H9 (cell line): ENCODE measurements around the gene RGS14. TPM values are rescaled to one million over a fixed set of nuclear protein-coding genes. Genes with fewer than 3 reads are reported as not detected.

Source experiments
- DNase-seq: peaks from one replicate; pipeline ENCODE4 v3.0.0-alpha.2; 2017
- H2AFZ ChIP-seq: one replicate; pipeline ENCODE4 v1.6.1; 2013; ENCODE audit warnings: mild to moderate bottlenecking, low read length, control low read depth, moderate library complexity
- H2AK5ac ChIP-seq: 2 replicates; pipeline ENCODE4 v1.6.1; 2013; ENCODE audit warnings: low read length, control low read depth, mixed read lengths; ENCODE audit not compliant: insufficient read length
- H2BK120ac ChIP-seq: one replicate; pipeline ENCODE4 v1.6.1; 2013; ENCODE audit warnings: low read depth, mild to moderate bottlenecking, low read length, control low read depth, inconsistent platforms; ENCODE audit not compliant: poor library complexity, severe bottlenecking
- H2BK12ac ChIP-seq: 2 replicates; pipeline ENCODE4 v1.6.1; 2013; ENCODE audit warnings: low read length, control low read depth, mixed read lengths, low read depth; ENCODE audit not compliant: insufficient read length
- H2BK15ac ChIP-seq: 2 replicates; pipeline ENCODE4 v1.6.1; 2013; ENCODE audit warnings: low read depth, low read length, control low read depth
- H2BK20ac ChIP-seq: one replicate; pipeline ENCODE4 v1.6.1; 2013; ENCODE audit warnings: low read depth, mild to moderate bottlenecking, low read length, control low read depth, inconsistent platforms; ENCODE audit not compliant: poor library complexity, severe bottlenecking
- H2BK5ac ChIP-seq: 2 replicates; pipeline ENCODE4 v1.6.1; 2013; ENCODE audit warnings: low read length, control low read depth, mixed read lengths; ENCODE audit not compliant: insufficient read length
- H3K14ac ChIP-seq: 2 replicates; pipeline ENCODE4 v1.6.1; 2013; ENCODE audit warnings: low read length, control low read depth; ENCODE audit not compliant: insufficient read depth
- H3K18ac ChIP-seq: 2 replicates; pipeline ENCODE4 v1.6.1; 2013; ENCODE audit warnings: low read depth, mild to moderate bottlenecking, mixed read lengths, low read length, control low read depth; ENCODE audit not compliant: insufficient read length
- H3K23ac ChIP-seq: 2 replicates; pipeline ENCODE4 v1.6.1; 2013; ENCODE audit warnings: low read length, control low read depth, mixed read lengths, low read depth; ENCODE audit not compliant: insufficient read length
- H3K23me2 ChIP-seq: 2 replicates; pipeline ENCODE4 v1.6.1; 2013; ENCODE audit warnings: low read depth, mild to moderate bottlenecking, mixed read lengths, low read length, control low read depth; ENCODE audit not compliant: insufficient read length, poor library complexity, severe bottlenecking
- H3K27ac ChIP-seq: 2 replicates; pipeline ENCODE4 v1.5.1; 2013; ENCODE audit warnings: low read length, control low read depth, mixed read lengths, low read depth; ENCODE audit not compliant: insufficient read length
- H3K27me3 ChIP-seq: 2 replicates; pipeline ENCODE4 v1.6.1; 2013; ENCODE audit warnings: low read length, control low read depth, inconsistent platforms; ENCODE audit not compliant: insufficient read depth
- H3K4ac ChIP-seq: 2 replicates; pipeline ENCODE4 v1.6.1; 2013; ENCODE audit warnings: low read depth, mild to moderate bottlenecking, control low read depth, inconsistent platforms, low read length, moderate library complexity
- H3K4me1 ChIP-seq: 2 replicates; pipeline ENCODE4 v1.6.1; 2013; ENCODE audit warnings: low read length, control low read depth, inconsistent platforms; ENCODE audit not compliant: insufficient read depth
- H3K4me2 ChIP-seq: 2 replicates; pipeline ENCODE4 v1.6.1; 2013; ENCODE audit warnings: low read length, control low read depth, mixed read lengths; ENCODE audit not compliant: insufficient read length, insufficient read depth
- H3K56ac ChIP-seq: 2 replicates; pipeline ENCODE4 v1.6.1; 2013; ENCODE audit warnings: low read depth, mild to moderate bottlenecking, mixed read lengths, low read length, control low read depth; ENCODE audit not compliant: insufficient read length
- H3K79me1 ChIP-seq: 2 replicates; pipeline ENCODE4 v1.6.1; 2013; ENCODE audit warnings: low read depth, mild to moderate bottlenecking, moderate library complexity, low read length, control low read depth, inconsistent platforms; ENCODE audit not compliant: insufficient read depth, poor library complexity, severe bottlenecking
- H3K79me2 ChIP-seq: 2 replicates; pipeline ENCODE4 v1.6.1; 2013; ENCODE audit warnings: low read length, control low read depth, inconsistent platforms; ENCODE audit not compliant: insufficient read depth
- H3K9ac ChIP-seq: 2 replicates; pipeline ENCODE4 v1.6.1; 2013; ENCODE audit warnings: low read length, control low read depth, mixed read lengths; ENCODE audit not compliant: insufficient read length; ENCODE audit errors: extremely low read depth
- H3K9me3 ChIP-seq: one replicate; pipeline ENCODE4 v1.6.1; 2013; ENCODE audit warnings: low read depth, low read length, inconsistent platforms; ENCODE audit not compliant: control insufficient read depth
- H3T11ph ChIP-seq: one replicate; pipeline ENCODE4 v1.6.1; 2013; ENCODE audit warnings: mild to moderate bottlenecking, low read length, control low read depth, inconsistent platforms
- H4K20me1 ChIP-seq: one replicate; pipeline ENCODE4 v1.6.1; 2013; ENCODE audit not compliant: control insufficient read depth, insufficient read length, insufficient read depth
- H4K5ac ChIP-seq: 2 replicates; pipeline ENCODE4 v1.6.1; 2013; ENCODE audit warnings: low read depth, mild to moderate bottlenecking, mixed read lengths, low read length, control low read depth; ENCODE audit not compliant: insufficient read length
- H4K8ac ChIP-seq: replicated peaks from 2 replicates; pipeline ENCODE4 v1.6.1; 2013; ENCODE audit warnings: low read length, control low read depth, mixed read lengths, low read depth; ENCODE audit not compliant: insufficient read length
- H4K91ac ChIP-seq: 2 replicates; pipeline ENCODE4 v1.6.1; 2013; ENCODE audit warnings: low read depth, mild to moderate bottlenecking, moderate library complexity, mixed read lengths, low read length, control low read depth; ENCODE audit not compliant: insufficient read length
- H3K27ac Mint-ChIP-seq, 3 experiments: 2 replicates in 2 of 3; 3 replicates in 1 of 3; pipeline ENCODE4 v1.8.0; 2020 to 2021; ENCODE audit warnings: mixed read lengths in 3 of 3, mild to moderate bottlenecking in 1 of 3, moderate library complexity in 1 of 3
- H3K27me3 Mint-ChIP-seq: 2 replicates; pipeline ENCODE4 v1.8.0; 2021; ENCODE audit warnings: low read depth, mild to moderate bottlenecking, moderate library complexity, mixed read lengths
- H3K36me3 Mint-ChIP-seq, 3 experiments: 2 replicates in 2 of 3; 3 replicates in 1 of 3; pipeline ENCODE4 v1.8.0; 2020 to 2021; ENCODE audit warnings: low read depth in 3 of 3, mixed read lengths in 3 of 3; ENCODE audit not compliant: insufficient read depth in 1 of 3
- H3K4me1 Mint-ChIP-seq, 2 experiments: 2 replicates each; pipeline ENCODE4 v1.8.0; 2020; ENCODE audit warnings: mixed read lengths in 2 of 2
- H3K4me3 Mint-ChIP-seq, 2 experiments: 2 replicates in 1 of 2; 3 replicates in 1 of 2; pipeline ENCODE4 v1.8.0; 2020 to 2021; ENCODE audit warnings: mild to moderate bottlenecking in 2 of 2, mixed read lengths in 2 of 2, moderate library complexity in 1 of 2
- H3K9me3 Mint-ChIP-seq, 2 experiments: 2 replicates in 1 of 2; 3 replicates in 1 of 2; pipeline ENCODE4 v1.8.0; 2020; ENCODE audit warnings: mild to moderate bottlenecking in 2 of 2, mixed read lengths in 2 of 2, moderate library complexity in 1 of 2
- CTCF ChIP-seq: fragments of 200-600 bp; sonication (generic); conservative IDR thresholded peaks from 3 replicates; pipeline ENCODE4 v1.8.0; 2021; ENCODE audit warnings: antibody characterized with exemption, mild to moderate bottlenecking
- WGBS: extraction: QIAGEN DNeasy Blood & Tissue Kit; methylation state at CpG from one replicate; pipeline ENCODE4 v1.1.7; 2013; ENCODE audit warnings: missing lambda C conversion rate, low lambda C conversion rate, mixed read lengths; ENCODE audit not compliant: insufficient read length; ENCODE audit errors: extremely low coverage; 5-methylcytosine and 5-hydroxymethylcytosine counted together
- total RNA-seq: library from RNA; stranded (reverse); gene quantifications from 2 replicates; pipeline ENCODE4 v1.2.1, GENCODE V29; 2021

The RGS14 gene
- total RNA-seq, 1 experiment from 2014 or later: 12.3 TPM

DNA sequence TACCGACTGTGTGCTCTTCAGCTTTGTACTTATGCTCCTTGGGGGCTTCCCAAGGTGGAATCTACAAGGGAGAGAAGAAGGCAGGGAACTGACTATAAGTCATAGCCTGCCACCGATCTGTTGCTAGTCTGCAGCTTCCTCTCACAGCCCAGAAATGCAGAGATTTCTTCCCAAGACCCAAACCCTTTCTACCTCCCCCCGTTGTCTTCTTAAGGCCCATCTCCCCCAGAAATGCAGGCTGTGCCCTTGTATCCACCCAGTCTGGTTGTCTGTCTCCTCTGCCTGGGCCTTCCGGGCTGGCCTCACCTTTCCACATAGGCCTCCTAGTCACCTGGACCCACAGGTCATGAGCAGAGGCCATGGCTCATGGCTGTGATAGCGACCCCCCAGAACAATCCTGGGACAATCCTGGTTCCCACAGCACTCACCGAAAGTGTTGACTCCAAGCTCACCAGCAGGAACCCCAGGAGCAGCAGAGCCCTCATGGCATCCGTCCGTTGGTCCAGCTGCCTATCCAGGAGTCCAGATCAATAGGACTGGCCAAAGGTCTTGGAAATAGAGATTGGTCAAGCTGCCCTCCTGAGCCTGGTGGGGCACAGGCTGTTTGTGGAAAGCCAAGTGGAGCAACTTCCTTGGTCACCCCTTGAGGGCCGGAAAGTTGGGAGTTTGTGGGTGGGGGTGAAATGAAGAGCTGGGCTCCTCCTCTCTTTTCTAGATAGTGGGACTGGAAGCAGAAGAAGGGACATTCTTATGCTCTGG is 51.5 kb downstream of the RGS14 start, which contains the start of gene F12:
Gene F12 (minus strand): TSS at position 522 of the 759 bp plus-strand sequence. CDS start 37 bp downstream, at position 485.
- Histone ChIP-seq H3K79me1 (no peaks in the 10 kb centered on the region), H3K23ac (no peak within 1 kb of the TSS), H2BK120ac (no peak within 1 kb of the TSS), H3K27me3 (peaks cover 10% of the 10 kb centered on the region; the same call in 1 of the 2 replicates), H2BK15ac (no peak within 1 kb of the TSS), H3K79me2 (no peaks in the 10 kb centered on the region), H3K27ac (no peak within 1 kb of the TSS), H3K4me2 (no peak within 1 kb of the TSS), H3K9me3 (no peaks in the 10 kb centered on the region), H3K9ac (no peak within 1 kb of the TSS), H3K14ac (no peak within 1 kb of the TSS), H2BK5ac (no peak within 1 kb of the TSS), H4K91ac (no peak within 1 kb of the TSS), H4K20me1 (no peaks in the 10 kb centered on the region), H3K4ac (no peak within 1 kb of the TSS), H2BK20ac (no peak within 1 kb of the TSS), H2AFZ (no peak within 1 kb of the TSS), H2AK5ac (no peak within 1 kb of the TSS), H3K18ac (no peak within 1 kb of the TSS), H2BK12ac (no peak within 1 kb of the TSS), H3K56ac (no peak within 1 kb of the TSS), H4K5ac (no peak within 1 kb of the TSS), H3K4me1 (no peaks in the 10 kb centered on the region), H3K23me2 (peaks cover 5% of the 10 kb centered on the region), H4K8ac (no peak within 1 kb of the TSS), H3T11ph (no peak within 1 kb of the TSS)
- DNase-seq: no peak
- Mint-ChIP-seq H3K36me3 (no peaks in the 10 kb centered on the region), H3K27ac (no peak within 1 kb of the TSS), H3K4me1 (peaks cover 0 to 2% of the 10 kb centered on the region in 2 experiments; a peak in 1 of 4 replicates), H3K4me3 (no peak within 1 kb of the TSS), H3K27me3 (peaks cover 94% of the 10 kb centered on the region), H3K9me3 (no peaks in the 10 kb centered on the region)
- TF ChIP-seq CTCF: no peak
- no CpG with 5 or more reads among the region's 9 CpGs for WGBS
